Endothelial cell of umbilical vein (primary cell): ENCODE data around the gene IGFBP4.

Experiments used
- EZH2 ChIP-seq: IDR thresholded peaks from 2 replicates; pipeline ENCODE4 v1.6.1; 2012; ENCODE audit warnings: borderline replicate concordance, low read depth, mild to moderate bottlenecking, moderate library complexity, low read length, inconsistent platforms; ENCODE audit not compliant: severe bottlenecking
- FOS ChIP-seq: IDR thresholded peaks from 2 replicates; pipeline ENCODE4 v1.6.1; 2011; ENCODE audit warnings: mild to moderate bottlenecking, low read length, moderate library complexity, borderline replicate concordance; ENCODE audit not compliant: insufficient read depth
- JUN ChIP-seq: IDR thresholded peaks from 2 replicates; pipeline ENCODE4 v1.6.1; 2011; ENCODE audit warnings: borderline replicate concordance, low read depth; ENCODE audit not compliant: insufficient read length, insufficient read depth
- MYC ChIP-seq: IDR thresholded peaks from one replicate; pipeline ENCODE4 v1.6.1; 2011; ENCODE audit warnings: mild to moderate bottlenecking, low read depth, low read length
- POLR2A ChIP-seq: IDR thresholded peaks from 2 replicates; pipeline ENCODE4 v1.6.1; 2012; ENCODE audit warnings: low read depth, mild to moderate bottlenecking, control low read depth, low read length
- POLR2AphosphoS5 ChIP-seq: IDR thresholded peaks from 2 replicates; pipeline ENCODE4 v1.6.1; 2012; ENCODE audit warnings: low read depth, mild to moderate bottlenecking, control low read depth, low read length, moderate library complexity; ENCODE audit not compliant: insufficient read depth
- TF ChIP-seq, protein P1 (sequence below), 2 donors: IDR thresholded peaks; 1 replicate in 1 of 2; 2 replicates in 1 of 2; pipeline ENCODE4 v1.5.1; 2011; ENCODE audit warnings: low read length in 2 of 2, mild to moderate bottlenecking in 2 of 2, moderate library complexity in 2 of 2, control low read depth in 1 of 2, inconsistent platforms in 1 of 2, low read depth in 1 of 2; ENCODE audit not compliant: insufficient read depth in 1 of 2; ENCODE audit errors: extremely low read depth in 1 of 2
- TF ChIP-seq, protein P2 (sequence below): IDR thresholded peaks from 2 replicates; pipeline ENCODE4 v1.6.1; 2011; ENCODE audit not compliant: insufficient read depth, insufficient read length

DNA sequence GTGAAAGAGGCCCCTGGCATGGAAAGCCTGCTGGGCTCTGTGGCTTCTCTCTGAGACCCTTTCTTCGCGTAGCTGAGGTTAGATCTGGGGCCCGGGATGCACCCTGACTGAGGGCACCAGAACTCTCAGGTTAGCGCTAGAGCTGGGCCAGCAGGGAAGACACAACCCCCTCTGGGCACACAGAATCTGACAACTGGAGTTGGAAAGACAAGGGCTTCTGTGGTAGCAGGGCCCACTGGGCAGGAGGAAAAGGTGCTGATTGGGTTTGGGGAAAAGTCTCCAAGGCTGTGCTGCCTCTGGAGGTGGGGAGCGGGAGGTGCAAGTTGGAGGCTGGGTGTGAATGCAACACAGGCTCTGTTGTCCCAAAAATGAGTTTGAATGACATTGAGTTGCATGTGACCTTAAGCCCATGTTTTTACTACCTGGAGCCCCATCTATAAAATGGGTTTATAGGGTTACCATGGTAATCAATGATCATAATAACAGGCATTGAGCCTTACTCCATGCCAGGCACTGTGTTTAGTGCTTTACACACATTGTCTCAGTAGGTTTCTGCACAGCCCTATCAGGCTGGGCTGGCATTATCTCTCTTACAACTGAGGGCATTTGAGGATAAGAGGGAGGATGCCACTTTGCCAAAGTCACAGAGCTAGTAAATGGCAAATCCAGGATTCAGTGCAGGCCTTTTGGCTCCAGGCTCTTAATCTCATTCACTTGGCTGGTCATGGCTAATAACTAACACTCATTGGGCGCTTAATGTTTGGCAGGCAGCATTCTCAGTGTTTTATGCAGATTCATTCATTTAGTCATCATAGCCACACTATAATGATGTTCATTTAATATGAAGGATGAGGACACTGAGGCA lies 9.5 kb upstream of the IGFBP4 start:
- no peak for TF ChIP-seq POLR2A
- TF ChIP-seq, protein P1, sequence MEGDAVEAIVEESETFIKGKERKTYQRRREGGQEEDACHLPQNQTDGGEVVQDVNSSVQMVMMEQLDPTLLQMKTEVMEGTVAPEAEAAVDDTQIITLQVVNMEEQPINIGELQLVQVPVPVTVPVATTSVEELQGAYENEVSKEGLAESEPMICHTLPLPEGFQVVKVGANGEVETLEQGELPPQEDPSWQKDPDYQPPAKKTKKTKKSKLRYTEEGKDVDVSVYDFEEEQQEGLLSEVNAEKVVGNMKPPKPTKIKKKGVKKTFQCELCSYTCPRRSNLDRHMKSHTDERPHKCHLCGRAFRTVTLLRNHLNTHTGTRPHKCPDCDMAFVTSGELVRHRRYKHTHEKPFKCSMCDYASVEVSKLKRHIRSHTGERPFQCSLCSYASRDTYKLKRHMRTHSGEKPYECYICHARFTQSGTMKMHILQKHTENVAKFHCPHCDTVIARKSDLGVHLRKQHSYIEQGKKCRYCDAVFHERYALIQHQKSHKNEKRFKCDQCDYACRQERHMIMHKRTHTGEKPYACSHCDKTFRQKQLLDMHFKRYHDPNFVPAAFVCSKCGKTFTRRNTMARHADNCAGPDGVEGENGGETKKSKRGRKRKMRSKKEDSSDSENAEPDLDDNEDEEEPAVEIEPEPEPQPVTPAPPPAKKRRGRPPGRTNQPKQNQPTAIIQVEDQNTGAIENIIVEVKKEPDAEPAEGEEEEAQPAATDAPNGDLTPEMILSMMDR (IDR thresholded peaks at IDR 0.05; ENCODE audit: extremely low read depth in 1 of 2, insufficient read depth in 1 of 2, low read depth in 1 of 2, low read length in 2 of 2) = peak; percentile 38 to 55
- TF ChIP-seq EZH2 = no peak
- TF ChIP-seq MYC = no peak
- no peak for TF ChIP-seq POLR2AphosphoS5
- TF ChIP-seq JUN = no peak
- TF ChIP-seq, protein P2, sequence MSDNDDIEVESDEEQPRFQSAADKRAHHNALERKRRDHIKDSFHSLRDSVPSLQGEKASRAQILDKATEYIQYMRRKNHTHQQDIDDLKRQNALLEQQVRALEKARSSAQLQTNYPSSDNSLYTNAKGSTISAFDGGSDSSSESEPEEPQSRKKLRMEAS = no peak
- no peak for TF ChIP-seq FOS
